Neural progenitor cell (in vitro differentiated cells): Measurements from ENCODE around the gene MGRN1. TPM values are rescaled to one million over a fixed set of nuclear protein-coding genes. Genes with fewer than 3 reads are reported as not detected.
A peak's percentile ranks its signal among the peaks of the same experiment; 100 is the strongest.

Experiments used
- DNase-seq: peaks from one replicate; pipeline ENCODE4 v3.0.0-alpha.2; 2016; ENCODE audit warnings: low spot score
- H2AFZ ChIP-seq: fragments of 200-600 bp; sonication (generic); replicated peaks from 2 replicates; pipeline ENCODE4 v1.6.1; 2016; ENCODE audit warnings: antibody characterized with exemption
- H3F3A ChIP-seq: fragments of 200-600 bp; sonication (generic); 2 replicates; pipeline ENCODE4 v1.6.1; 2016; ENCODE audit warnings: antibody characterized with exemption, low read depth
- H3K27ac ChIP-seq: fragments of 200-600 bp; sonication (generic); 2 replicates; pipeline ENCODE4 v1.5.1; 2016; ENCODE audit warnings: mild to moderate bottlenecking
- H3K27me3 ChIP-seq: fragments of 200-600 bp; sonication (generic); 2 replicates; pipeline ENCODE4 v1.6.1; 2016; ENCODE audit warnings: mild to moderate bottlenecking, moderate library complexity
- H3K36me3 ChIP-seq: fragments of 200-600 bp; sonication (generic); 2 replicates; pipeline ENCODE4 v1.5.1; 2016
- H3K4me1 ChIP-seq: fragments of 200-600 bp; sonication (generic); 2 replicates; pipeline ENCODE4 v1.6.1; 2016; ENCODE audit warnings: mixed run types
- H3K4me2 ChIP-seq: fragments of 200-600 bp; sonication (generic); 2 replicates; pipeline ENCODE4 v1.6.1; 2016
- H3K4me3 ChIP-seq: fragments of 200-600 bp; sonication (generic); 2 replicates; pipeline ENCODE4 v1.5.1; 2016
- H3K79me2 ChIP-seq: fragments of 200-600 bp; sonication (generic); 2 replicates; pipeline ENCODE4 v1.6.1; 2016; ENCODE audit warnings: low read depth
- H3K9ac ChIP-seq: fragments of 200-600 bp; sonication (generic); 2 replicates; pipeline ENCODE4 v1.6.1; 2016
- H3K9me3 ChIP-seq: fragments of 200-600 bp; sonication (generic); 2 replicates; pipeline ENCODE4 v1.5.1; 2016; ENCODE audit warnings: low read depth
- H4K20me1 ChIP-seq: fragments of 200-600 bp; sonication (generic); 2 replicates; pipeline ENCODE4 v1.6.1; 2016; ENCODE audit warnings: low read depth
- H3K27ac Mint-ChIP-seq: 3 replicates; pipeline ENCODE4 v1.8.0; 2021; ENCODE audit warnings: mixed read lengths
- H3K27me3 Mint-ChIP-seq: 2 replicates; pipeline ENCODE4 v1.8.0; 2022; ENCODE audit warnings: low read depth, mild to moderate bottlenecking, inconsistent platforms, moderate library complexity, mixed read lengths; ENCODE audit not compliant: insufficient read depth
- H3K36me3 Mint-ChIP-seq: 3 replicates; pipeline ENCODE4 v1.8.0; 2021; ENCODE audit warnings: mixed read lengths
- H3K4me1 Mint-ChIP-seq: 3 replicates; pipeline ENCODE4 v1.8.0; 2021; ENCODE audit warnings: mixed read lengths
- H3K4me3 Mint-ChIP-seq: 3 replicates; pipeline ENCODE4 v1.8.0; 2021; ENCODE audit warnings: mild to moderate bottlenecking, moderate library complexity, mixed read lengths
- H3K9me3 Mint-ChIP-seq: 3 replicates; pipeline ENCODE4 v1.8.0; 2020; ENCODE audit warnings: mixed read lengths
- EZH2 ChIP-seq: fragments of 200-600 bp; sonication (generic); IDR thresholded peaks from 2 replicates; pipeline ENCODE4 v1.6.1; 2017; ENCODE audit warnings: antibody characterized with exemption, mild to moderate bottlenecking, moderate library complexity
- EZH2phosphoT487 ChIP-seq: fragments of 200-600 bp; sonication (generic); IDR thresholded peaks from 2 replicates; pipeline ENCODE4 v1.6.1; 2017; ENCODE audit warnings: antibody characterized with exemption
- total RNA-seq: library from RNA; depleted of rRNA; stranded (reverse); fragments of >200 nt; gene quantifications from 2 replicates; pipeline ENCODE4 v1.2.3, GENCODE V29; 2015; ENCODE audit warnings: low replicate concordance
- TF ChIP-seq, protein P1 (sequence below): fragments of 200-600 bp; sonication (generic); IDR thresholded peaks from 2 replicates; pipeline ENCODE4 v1.5.1; 2017; ENCODE audit warnings: antibody characterized with exemption, mild to moderate bottlenecking

MGRN1 gene
- total RNA-seq, 1 donor from 2014 or later: 17.5 TPM

DNA sequence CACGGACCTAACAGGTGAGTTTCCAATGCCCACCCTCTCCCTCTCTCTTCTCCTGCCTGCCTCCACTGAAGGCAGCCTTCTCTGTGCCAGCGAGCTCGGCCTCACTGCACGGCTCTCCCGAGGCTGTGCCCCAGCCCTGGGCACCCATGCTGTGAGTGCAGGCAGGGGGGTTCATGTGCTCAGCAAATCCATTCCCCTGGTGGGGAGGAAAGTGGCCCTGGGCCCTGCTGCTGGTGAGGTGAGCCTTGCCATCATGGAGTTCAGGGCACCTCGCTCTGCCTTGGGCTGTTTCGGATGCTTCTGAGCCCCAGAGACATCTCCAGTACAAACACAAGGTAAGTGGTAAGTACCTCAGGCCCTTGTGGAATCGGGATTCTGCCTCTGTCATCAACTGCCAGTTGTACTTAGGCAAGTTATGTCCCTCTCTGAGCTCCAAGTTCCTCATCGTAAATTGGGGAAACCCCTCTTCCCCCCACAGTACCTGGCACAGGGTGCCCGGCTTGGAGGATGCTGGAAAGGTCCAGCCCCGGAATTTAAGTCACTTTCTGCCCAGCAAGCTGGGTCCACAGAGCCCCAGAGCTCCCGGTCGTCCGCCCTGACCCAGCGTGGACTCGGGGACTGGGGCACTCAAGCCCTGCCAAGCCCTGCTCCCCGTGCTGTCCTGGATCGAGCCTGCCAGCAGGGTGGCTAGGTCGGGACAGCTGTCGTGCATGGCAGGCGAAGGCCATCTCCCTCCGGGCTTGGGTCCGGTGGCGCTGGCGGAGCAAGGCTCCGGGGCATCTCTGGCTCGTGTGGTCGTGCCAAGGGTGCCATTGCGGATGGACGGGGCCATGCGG lies 68.1 kb downstream of the MGRN1 start:
- H3K4me1 ChIP-seq: no peaks in the 10 kb centered on the region
- peaks cover 19% of the 10 kb centered on the region for H3F3A ChIP-seq
- DNase-seq: peak; percentile 53
- Mint-ChIP-seq H3K9me3 (no peaks in the 10 kb centered on the region), H3K36me3 (no peaks in the 10 kb centered on the region), H3K27ac (no peak overlapping the region), H3K27me3 (peaks cover 7% of the 10 kb centered on the region), H3K4me1 (no peaks in the 10 kb centered on the region), H3K4me3 (peak overlapping the region; percentile 85)
- H3K79me2 ChIP-seq: peaks cover 13% of the 10 kb centered on the region
- H3K27ac ChIP-seq: no peak overlapping the region
- no peaks in the 10 kb centered on the region for H3K9me3 ChIP-seq
- H3K27me3 ChIP-seq: no peaks in the 10 kb centered on the region
- peak overlapping the region; percentile 92 for H3K4me2 ChIP-seq
- H4K20me1 ChIP-seq: peaks cover 17% of the 10 kb centered on the region
- TF ChIP-seq, protein P1, sequence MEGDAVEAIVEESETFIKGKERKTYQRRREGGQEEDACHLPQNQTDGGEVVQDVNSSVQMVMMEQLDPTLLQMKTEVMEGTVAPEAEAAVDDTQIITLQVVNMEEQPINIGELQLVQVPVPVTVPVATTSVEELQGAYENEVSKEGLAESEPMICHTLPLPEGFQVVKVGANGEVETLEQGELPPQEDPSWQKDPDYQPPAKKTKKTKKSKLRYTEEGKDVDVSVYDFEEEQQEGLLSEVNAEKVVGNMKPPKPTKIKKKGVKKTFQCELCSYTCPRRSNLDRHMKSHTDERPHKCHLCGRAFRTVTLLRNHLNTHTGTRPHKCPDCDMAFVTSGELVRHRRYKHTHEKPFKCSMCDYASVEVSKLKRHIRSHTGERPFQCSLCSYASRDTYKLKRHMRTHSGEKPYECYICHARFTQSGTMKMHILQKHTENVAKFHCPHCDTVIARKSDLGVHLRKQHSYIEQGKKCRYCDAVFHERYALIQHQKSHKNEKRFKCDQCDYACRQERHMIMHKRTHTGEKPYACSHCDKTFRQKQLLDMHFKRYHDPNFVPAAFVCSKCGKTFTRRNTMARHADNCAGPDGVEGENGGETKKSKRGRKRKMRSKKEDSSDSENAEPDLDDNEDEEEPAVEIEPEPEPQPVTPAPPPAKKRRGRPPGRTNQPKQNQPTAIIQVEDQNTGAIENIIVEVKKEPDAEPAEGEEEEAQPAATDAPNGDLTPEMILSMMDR: no peak
- no peak for TF ChIP-seq EZH2
- TF ChIP-seq EZH2phosphoT487: no peak
- no peak overlapping the region for H3K9ac ChIP-seq
- H3K36me3 ChIP-seq: no peaks in the 10 kb centered on the region
- H3K4me3 ChIP-seq: peak overlapping the region; percentile 94
- peak overlapping the region; percentile 26 for H2AFZ ChIP-seq

DNA sequence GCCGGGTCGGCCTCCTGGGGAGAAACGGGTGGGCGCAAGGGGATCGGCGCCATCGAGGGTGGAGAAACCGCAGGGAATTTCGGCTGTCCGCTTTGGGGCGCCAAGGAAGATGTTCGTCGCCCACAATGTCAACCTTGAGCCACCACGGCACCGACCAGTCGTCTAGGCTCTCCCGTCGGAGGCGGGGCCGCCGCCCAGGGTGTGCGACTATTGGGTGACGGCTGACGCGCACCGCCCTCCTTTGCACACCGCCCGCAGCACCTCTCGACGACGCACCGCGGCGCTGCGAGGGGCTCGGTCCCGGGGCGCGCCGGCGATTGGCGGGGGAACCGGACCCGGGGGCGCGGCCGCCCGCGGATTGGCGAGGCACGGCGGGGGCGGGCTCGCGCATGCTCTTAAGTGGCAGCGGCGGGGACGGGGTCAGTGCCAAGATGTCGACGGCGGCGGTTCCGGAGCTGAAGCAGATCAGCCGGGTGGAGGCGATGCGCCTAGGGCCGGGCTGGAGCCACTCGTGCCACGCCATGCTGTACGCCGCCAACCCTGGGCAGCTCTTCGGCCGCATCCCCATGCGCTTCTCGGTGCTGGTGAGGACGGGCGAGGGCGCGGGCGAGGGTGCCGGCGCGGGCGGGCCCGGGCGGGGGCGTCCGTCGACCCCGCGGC lies 68.8 kb downstream of the MGRN1 start, which contains the start of gene NUDT16L1:
Gene NUDT16L1 (plus strand): TSS at position 267 of the 660 bp plus-strand sequence. CDS start 165 bp downstream, at position 432.
- Histone ChIP-seq H3K27me3 (no peaks in the 10 kb centered on the region), H3K9me3 (no peaks in the 10 kb centered on the region), H3K36me3 (no peaks in the 10 kb centered on the region), H3K79me2 (peaks cover 13% of the 10 kb centered on the region), H2AFZ (peak within 1 kb of the TSS; percentile 26), H3K9ac (peak within 1 kb of the TSS; percentile 82), H3K4me1 (no peaks in the 10 kb centered on the region), H3F3A (peaks cover 19% of the 10 kb centered on the region), H3K27ac (no peak within 1 kb of the TSS), H3K4me2 (peak within 1 kb of the TSS; percentile 92), H3K4me3 (peak within 1 kb of the TSS; percentile 94), H4K20me1 (peaks cover 17% of the 10 kb centered on the region)
- Mint-ChIP-seq H3K9me3 (no peaks in the 10 kb centered on the region), H3K4me3 (peak within 1 kb of the TSS; percentile 89), H3K27ac (no peak within 1 kb of the TSS), H3K4me1 (no peaks in the 10 kb centered on the region), H3K36me3 (no peaks in the 10 kb centered on the region), H3K27me3 (peaks cover 7% of the 10 kb centered on the region)
- DNase-seq: peak; percentile 99
- TF ChIP-seq, protein P1: peak; percentile 41
- TF ChIP-seq EZH2phosphoT487 (no peak), EZH2 (no peak)

DNA sequence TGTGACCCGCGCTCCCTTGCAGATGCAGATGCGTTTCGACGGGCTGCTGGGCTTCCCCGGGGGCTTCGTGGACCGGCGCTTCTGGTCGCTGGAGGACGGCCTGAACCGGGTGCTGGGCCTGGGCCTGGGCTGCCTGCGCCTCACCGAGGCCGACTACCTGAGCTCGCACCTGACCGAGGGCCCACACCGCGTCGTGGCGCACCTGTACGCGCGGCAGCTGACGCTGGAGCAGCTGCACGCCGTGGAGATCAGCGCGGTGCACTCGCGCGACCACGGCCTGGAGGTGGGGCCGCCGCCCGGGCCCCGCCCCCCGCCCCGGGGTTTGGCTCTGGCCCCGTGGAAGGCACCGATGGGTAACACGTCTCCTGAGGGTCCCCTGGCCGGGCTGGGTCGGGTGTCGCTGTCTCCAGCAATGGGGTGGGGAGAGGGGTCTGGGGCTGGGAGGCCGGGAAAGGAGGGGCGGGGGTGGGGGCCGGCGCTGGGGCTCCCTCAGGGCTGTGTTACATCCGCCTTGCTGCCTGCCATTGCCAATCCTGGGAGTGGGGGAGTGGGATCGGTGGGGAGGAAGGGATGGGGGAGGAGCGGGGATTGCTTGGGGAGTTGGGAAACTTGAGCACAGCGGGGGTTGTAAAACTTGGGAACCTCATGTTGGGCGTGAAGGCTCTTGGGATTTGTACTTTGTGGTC lies 69.5 kb downstream of the MGRN1 start:
- Mint-ChIP-seq H3K4me1 (no peaks in the 10 kb centered on the region), H3K36me3 (no peaks in the 10 kb centered on the region), H3K9me3 (no peaks in the 10 kb centered on the region), H3K27ac (no peak overlapping the region), H3K4me3 (peak overlapping the region; percentile 89), H3K27me3 (peaks cover 7% of the 10 kb centered on the region)
- H4K20me1 ChIP-seq: peaks cover 17% of the 10 kb centered on the region
- H3K27me3 ChIP-seq: no peaks in the 10 kb centered on the region
- peaks cover 19% of the 10 kb centered on the region for H3F3A ChIP-seq
- no peak overlapping the region for H2AFZ ChIP-seq
- DNase-seq: peak; percentile 37
- peak overlapping the region; percentile 94 for H3K4me3 ChIP-seq
- TF ChIP-seq, protein P1: no peak
- TF ChIP-seq EZH2phosphoT487: no peak
- no peak for TF ChIP-seq EZH2
- H3K4me2 ChIP-seq: peak overlapping the region; percentile 91
- no peaks in the 10 kb centered on the region for H3K36me3 ChIP-seq
- no peaks in the 10 kb centered on the region for H3K4me1 ChIP-seq
- no peaks in the 10 kb centered on the region for H3K9me3 ChIP-seq
- H3K79me2 ChIP-seq: peaks cover 13% of the 10 kb centered on the region
- H3K27ac ChIP-seq: no peak overlapping the region
- peak overlapping the region; percentile 82 for H3K9ac ChIP-seq
